Inflammatory macrophage treated with lipopolysaccharide for 4 hours (primary cell): ENCODE results near the gene ICA1L.
"Not testable (repeated sequence)": the region's sequence is repeated elsewhere in the genome, so short reads cannot be mapped to it uniquely, and the experiment has no call there.

Experiments used
- DNase-seq: peaks from one replicate; pipeline ENCODE4 v3.0.0-alpha.2; 2020

ICA1L gene

DNA sequence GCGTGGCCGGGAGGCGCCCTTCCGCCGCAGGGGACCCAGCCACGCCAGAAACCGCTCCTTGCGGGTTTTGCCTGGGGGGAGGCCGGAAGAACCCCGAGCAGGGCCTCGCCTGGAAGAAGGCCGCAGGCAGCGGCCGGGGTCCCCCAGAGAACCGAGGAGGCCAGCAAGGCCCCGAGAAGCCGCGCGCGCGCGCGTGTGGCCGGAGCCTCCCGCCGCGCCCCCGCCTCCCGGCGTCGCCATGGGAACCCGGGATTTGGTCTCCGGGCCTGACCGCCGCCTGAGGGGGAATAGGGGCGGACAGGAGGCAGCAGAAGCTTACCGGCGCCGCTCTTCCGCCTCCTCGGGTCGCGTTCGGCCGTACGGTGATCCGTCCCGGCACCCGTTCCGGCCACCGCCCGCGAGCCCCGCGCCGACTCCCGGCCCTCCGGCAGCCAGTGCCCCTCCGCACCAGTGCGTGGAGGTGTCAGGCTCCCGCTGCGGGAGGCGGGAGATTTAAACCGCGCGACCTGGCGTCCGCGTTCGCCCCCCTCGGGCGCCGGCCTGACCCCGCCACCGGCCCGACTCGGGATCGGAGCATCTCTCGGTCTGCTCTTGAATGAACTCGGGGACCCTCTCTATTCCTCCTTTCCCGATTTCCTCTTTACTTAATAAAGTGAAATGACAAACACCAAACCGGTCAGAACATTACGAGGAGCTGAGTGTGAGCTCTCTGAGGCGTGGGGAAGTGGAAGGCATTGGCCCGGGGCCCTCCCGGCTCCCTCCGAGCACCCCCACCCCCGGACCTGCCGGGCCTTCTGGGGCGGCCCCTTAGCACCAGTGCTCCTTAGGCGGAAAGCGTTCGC lies at the start of gene ICA1L:
TSS of gene ICA1L (minus strand) at position 467 of the 842 bp plus-strand sequence. CDS start 42,757 bp downstream, outside the sequence.
- DNase-seq = peak; percentile 49

DNA sequence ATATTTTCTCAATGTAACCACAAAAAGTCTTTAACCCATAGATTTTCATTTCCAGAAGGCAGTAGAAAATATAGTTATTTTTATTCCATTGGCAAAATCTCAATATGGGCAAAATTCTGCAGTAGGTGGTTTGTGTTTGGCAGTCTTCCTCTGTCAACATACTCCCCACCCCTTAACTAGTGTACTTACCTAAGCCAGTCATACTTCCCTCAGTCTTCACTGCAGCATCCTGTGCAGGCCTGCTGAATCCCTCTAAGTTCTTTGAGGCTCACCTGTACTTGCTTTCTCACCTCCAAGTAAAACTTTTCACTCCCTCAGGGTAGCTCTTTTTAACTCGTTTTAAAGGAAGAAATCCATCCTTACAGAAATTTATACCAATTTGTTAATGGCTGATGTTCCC lies 47.3 kb upstream of the ICA1L start:
- no peak for DNase-seq

DNA sequence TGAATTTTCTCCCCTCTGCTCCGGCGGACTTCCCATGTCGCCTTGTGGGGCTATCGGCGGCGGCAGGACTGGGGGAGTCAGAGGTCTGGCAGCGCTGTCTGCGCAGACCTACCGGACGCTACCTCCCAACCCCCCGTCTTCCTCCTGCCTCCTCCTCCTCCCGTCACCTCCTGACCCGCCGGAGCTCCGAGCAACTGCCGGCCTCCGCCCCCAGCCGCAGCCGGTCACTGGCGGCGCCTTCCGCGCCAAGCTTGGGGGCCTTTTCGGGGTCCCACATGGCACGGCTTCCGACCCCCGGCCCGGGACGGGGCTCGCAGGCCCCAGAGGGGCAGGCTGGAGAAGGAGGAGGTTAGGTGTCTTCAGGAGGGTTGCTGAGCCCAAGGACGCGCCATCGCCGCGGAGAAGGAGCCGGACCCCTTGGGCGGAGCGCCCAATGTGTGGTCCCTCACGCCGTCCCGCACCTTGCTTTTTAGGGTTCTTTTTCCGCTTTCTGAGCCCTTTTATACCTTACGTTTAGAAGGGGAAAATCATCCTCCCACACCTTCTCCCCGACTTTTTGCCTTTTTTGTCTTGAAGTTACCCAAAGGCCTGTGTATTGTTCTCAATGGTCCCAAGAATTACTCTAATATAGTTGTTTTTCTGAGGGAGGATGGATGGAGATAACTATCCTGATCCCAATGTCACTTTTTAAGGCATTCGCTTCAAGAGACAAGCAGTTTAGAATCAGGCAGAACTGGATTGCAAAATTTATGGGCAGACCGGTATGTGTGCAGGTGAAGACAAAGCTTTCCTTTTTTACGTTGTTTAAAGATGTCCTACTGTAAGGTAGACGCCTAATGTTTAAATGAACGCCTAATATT lies 41.0 kb upstream of the ICA1L start:
- not testable (repeated sequence) for DNase-seq

DNA sequence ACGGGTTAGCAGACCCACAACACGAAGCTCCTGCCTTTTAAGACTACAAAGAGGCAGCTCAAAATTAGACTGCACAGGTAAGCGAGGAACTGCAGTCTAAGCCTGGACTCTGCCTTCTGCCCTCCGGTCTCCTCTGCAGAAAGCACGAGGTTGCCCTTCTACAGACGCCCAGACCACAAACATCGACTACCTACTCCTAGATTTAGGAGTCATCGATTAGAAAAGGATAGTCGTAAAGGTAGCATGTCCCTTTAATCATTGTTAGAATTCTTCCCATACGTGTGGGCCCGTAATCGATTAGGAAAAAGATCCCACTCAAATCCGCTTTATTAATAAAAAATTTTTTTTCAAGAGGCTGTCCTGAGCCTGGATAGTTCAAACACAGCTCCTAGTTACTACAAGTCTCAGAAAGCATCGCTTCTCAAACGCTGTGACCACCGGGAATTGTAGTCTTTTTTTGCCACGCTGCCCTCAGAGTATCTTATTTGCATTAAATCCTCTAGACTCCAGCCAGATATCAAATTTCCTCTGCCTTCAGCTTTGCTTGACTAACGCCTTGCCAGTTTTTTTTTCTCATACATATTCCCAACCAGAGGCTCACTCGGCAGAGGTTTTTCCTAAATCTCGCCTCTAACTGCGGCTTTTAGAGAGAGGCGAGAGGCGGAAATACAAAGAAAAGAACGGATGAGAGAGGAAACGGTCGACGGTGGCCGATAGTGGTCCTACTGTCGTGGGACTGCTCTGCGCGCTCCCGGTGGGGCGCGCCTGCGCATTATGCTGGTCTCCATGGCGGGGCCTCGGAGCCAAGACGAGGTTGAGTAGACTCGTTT lies 40.2 kb upstream of the ICA1L start, which contains the start of the genes CARF and WDR12:
TSS of gene CARF (plus strand) at position 764 of the 830 bp plus-strand sequence. CDS start 29,628 bp downstream, outside the sequence.
TSS of gene WDR12 (minus strand) at position 162 of the 830 bp plus-strand sequence. CDS start 197 bp downstream, outside the sequence.
- peak; percentile 95 for DNase-seq

DNA sequence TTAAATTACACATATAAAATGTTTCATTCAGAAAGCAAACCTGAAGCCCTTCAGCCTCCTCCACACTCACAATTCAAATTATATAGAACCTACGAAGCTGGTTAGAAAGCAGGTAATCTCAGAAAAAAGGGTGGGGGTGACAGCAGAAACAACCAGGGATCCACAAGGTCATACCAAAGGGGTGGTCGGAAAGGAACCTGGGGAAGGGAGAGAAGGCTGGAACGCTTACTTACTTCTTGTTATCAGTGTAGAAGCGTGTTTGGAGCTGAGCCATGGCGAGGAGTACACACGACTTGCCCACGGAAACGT lies 39.6 kb upstream of the ICA1L start:
- DNase-seq = no peak

DNA sequence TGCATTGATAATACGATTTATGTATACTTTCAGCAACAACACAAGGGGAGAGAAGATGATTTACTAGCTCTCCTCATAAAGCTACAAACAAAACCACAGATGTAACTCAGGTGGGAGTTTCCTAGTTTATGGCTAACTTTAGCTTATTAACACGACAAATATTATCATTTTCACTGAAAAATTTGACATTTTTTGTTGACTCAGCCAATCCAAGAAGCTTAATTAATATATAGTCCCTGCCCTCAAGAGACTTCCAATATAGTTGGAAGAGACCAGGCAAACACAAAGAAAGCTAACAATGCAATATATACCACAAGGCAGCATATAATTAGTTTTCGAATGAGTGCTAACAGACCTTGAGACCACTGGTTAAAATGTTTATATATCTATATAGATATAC lies 39.1 kb upstream of the ICA1L start:
- DNase-seq = no peak

DNA sequence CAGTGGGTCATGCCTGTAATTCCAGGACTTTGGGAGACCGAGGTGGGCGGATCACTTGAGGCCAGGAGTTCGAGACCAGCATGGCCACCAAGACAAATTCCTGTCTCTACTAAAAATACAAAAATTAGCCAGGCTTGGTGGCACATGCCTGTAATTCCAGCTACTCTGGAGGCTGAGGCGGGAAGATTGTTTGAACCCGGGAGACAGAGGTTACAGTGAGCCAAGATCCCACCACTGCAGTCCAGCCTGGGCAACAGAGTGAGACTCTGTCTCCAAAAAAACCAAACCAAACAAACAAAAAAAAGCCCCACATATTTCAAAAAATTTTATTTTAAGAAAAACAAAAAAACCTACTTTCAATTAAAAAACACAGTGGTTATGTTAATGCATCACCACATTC lies 38.7 kb upstream of the ICA1L start:
- not testable (repeated sequence) for DNase-seq

DNA sequence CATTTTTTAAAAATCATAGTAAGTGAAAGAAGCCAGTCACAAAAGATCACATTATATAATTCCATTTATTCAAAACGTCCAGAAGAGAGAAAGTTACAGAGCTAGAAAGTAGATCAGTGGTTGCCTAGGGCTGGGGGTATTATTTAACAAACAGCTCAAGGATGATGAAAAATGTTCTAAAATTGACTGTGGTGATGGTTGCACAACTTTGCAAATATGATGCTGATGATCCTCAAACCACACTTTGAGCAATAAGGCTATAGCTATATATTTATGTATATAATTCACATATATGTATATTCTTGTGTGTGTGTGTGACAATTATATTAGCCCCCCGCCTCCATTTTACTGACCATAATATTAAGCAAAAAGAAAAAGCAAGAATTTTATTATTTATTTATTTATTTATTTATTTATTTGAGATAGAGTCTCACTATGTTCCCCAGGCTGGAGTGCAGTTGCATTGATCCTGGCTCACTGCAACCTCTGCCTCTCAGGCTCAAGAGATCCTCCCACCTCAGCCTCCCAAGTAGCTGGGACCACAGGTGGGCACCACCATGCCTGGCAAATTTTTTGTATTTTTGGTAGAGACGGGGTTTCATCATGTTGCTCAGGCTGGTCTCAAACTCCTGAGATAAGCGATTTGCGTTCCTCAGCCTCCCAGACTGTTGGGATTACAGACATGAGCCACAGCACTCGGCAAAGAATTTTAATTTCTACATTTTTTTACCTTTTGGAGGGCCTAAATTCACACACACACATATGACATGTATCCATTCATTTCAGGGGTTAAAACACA lies 38.0 kb upstream of the ICA1L start:
- peak; percentile 1 for DNase-seq

DNA sequence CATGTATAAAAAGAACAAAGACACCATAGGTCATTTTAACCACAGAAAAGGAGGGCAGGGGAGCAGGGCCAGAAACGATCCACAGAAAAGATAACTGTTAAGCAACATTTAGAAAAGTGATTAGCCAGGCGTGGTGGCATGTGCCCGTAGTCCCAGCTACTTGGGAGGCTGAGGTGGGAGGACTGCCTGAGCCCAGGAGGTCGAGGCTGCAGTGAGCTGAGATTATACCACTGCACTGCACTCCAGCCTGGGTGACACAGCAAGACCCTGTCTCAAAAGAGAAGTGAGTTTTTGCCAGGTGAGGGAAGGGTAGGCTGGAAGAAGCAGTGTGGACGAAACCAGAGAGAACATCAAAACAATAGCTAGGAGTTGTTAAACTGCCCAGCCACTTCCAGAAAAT lies 36.6 kb upstream of the ICA1L start:
- DNase-seq = no peak

DNA sequence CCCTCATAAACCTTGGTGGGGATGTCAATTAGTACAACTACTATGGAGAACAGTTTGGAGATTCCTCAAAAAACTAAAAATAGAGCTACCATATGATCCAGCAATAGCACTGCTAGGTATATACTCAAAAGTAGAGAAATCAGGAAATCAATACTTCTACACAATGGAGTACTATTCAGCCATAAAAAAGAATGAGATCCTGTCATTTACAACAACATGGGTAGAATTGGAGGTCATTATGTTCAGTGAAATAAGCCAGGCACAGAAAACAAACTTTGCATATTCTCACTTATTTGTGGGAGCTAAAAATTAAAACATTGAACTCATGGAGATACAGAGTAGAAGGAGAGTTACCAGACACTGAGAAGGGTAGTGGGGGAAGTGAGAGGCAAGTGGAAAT lies 33.9 kb upstream of the ICA1L start:
- not testable (repeated sequence) for DNase-seq

DNA sequence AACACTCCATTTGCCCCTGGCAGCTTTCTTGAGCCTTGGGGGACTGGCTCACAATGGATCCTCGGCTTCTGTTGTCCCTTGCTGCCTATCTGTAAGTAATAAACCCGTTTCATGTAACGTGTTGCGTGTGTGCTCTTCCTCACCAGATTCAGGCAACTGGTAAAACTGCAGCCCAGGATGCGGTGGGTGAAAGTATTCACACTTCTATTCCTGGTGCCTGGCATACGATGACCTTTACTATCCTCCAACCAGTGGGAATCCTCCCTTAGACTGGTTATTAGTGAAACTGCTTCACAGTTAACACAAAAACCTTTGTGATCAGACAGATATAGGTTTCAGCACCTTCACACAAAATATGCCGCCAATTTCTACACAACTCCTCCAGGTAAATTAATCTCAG lies 13.6 kb upstream of the ICA1L start:
- DNase-seq = no peak

DNA sequence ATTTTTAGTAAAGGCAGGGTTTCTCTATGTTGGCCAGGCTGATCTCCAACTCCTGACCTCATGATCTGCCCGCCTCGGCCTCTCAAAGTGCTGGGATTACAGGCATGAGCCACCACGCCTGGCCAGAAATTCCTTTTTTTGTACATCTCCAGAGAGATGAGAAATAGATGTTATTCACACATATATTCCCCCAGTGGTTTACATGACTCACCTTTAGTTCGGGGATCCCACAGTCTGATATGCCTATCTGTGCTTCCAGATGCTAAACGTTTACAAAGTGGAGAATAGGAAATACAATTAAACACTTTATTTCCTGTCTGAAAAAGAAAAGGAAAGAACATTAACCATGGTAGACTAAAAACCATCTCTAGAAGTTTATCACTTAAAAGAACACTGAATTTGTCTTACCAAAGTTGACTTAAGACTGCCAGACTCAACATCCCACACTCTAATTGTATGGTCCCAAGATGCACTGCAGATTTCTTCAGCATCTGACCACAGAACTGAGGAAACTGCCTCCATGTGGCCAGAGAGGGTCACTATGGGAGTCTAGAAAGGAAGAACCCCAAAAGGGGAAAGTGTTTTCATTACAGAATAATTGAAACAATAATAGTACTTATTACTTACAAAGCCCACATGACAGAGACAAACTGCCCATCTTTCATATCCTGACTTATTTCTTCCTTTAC lies 12.6 kb upstream of the ICA1L start:
- peak; percentile 7 for DNase-seq

DNA sequence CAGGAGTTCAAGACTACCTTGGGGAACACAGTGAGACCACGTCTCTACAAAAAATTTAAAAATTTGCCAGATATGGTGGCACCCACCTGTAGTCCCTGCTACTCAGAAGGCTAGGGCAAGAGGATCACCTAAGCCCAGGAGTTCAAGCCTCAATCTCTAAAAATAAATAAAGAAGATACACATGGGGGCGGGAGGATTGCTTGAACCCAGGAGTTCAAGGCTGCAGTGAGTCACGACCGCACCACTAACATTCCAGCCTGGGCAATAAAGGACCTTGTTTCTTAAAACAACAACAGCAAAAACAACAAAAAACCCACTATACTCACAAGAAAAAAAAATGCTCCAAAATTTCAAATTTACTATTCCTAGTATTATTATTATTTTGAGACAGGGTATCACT lies 10.0 kb upstream of the ICA1L start:
- no peak for DNase-seq

DNA sequence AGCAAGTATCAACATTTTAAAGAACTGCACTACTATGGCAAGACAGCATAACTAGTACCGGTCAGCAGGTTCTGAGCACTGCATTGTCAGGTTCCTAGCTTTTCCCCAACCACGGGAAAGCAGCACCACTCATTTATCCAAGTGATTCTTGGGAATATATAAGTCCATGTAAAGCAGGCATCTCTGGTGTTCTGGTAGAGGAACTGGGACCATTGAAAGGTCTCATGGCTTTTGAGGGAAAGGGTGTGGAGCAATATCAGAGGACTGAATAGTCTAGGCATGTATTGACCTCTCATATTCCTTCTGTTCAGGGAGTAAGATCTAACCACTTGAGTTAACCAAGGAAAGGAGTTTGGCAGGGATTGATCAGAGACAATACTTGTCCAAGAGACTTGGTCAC lies 6.1 kb upstream of the ICA1L start:
- DNase-seq = no peak

DNA sequence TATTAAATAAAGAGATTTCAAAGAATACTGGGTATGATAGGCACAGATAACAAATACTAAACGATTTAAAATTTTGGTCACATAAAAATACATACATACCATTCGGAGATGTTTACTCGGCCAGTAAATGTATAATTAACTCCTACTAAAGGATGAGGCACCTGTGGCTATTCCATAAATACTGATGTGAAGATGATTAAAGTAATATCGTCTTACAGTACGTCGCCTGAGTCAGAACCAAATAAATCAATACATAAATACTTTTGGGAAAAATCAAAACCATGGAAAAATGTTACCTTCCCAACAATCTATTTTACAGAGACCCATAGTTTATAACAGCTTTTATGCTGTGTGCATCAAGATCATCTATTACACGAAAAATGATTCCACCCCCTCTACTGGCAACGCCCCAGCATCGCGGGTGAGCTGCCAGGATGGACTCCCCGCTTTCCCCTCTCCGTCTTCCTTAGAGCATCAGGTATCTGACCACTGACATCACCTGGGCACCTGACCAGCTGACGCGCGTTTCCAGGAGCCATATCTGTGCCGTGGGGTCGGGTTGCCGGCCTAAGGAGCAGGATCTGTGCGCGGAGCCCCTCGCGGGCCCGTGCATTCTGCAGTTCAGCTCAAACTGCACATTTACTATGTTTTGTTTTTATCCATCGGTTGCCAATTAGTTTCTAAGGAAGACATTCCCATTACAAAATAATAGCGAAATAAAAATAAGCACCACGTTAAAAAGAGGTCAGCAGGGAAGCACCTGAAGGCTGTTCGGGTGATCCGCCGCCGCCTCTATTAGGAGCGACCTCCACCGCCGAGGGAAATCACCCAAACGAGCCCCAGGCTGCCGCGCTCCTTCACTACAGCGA lies 901 bp downstream of the ICA1L start:
- DNase-seq = peak; percentile 51

DNA sequence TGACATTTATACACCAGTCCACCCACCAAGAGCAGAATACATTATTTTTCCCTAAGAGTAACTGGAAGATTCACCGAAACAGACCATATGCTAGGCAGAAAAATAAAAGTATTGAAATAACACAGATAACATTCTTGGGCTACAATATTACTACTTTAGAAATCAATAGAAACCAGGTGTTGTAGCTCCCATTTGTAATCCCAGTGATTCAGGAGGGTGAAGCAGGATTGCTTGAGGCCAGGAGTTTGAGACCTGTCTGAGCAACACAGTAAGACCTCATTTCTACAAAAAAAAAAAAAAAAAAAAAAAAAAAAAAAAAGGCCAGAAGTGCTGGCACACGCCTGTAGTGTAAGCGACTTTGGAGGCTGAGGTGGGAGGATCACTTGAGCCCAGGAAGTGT lies 9.6 kb downstream of the ICA1L start:
- DNase-seq = no peak

DNA sequence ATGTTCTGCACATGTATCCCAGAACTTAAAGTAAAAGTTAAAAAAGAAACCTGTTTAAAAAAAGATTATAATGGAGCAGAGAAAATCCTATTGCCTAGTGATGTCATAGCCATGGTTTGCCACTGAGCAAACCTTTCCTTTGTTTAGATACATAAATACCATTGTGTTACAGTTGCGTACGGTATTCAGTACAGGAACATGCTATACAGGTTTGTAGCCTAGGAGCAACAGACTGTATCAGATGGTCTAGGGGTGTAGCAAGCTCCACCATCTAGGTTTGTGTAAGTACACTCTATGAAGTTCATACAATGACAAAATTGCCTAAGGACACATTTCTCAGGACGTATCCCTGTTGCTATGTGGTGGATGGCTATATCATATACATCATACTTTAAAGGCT lies 13.0 kb downstream of the ICA1L start:
- no peak for DNase-seq

DNA sequence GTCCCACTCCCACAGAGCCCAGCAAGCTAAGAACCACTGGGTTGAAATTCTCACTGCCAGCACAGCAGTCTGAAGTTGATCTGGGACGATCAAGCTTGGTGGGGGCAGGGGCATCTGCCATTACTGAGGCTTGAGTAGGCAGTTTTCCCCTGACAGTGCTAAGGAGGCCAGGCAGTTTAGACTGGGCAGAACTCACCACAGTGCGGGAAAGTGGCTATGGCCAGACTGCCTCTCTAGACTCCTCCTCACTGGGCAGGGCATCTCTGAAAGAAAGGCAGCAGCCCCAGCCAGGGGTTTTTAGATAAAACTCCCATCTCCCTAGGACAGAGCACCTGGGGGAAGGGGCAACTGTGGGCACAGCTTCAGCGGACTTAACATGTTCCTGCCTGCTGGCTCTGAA lies 22.2 kb downstream of the ICA1L start:
- DNase-seq = not testable (repeated sequence)

DNA sequence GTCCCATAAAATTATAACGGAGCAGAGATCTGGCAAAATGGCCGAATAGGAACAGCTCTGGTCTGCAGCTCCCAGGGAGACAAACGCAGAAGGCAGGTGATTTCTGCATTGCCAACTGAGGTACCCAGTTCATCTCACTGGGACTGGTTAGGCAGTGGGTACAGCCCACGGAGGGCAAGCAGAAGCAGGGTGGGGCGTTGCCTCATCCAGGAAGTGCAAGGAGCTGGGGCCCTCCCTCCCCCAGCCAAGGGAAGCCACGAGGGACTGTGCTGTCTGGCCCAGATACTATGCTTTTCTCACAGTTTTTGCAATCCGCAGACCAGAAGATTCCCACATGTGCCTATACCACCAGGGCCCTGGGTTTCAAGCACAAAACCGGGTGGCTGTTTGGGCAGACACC lies 22.8 kb downstream of the ICA1L start:
- peak; percentile 69 for DNase-seq
